Regular cardiac myocyte (primary cell): ENCODE measurements around the gene PIBF1. TPM values are rescaled to one million over a fixed set of nuclear protein-coding genes. Genes with fewer than 3 reads are reported as not detected.

Experiments used
- total RNA-seq: library from RNA; depleted of rRNA; stranded (reverse); fragments of >200 nt; gene quantifications from 2 replicates; pipeline ENCODE4 v1.2.3, GENCODE V29; 2014

Gene PIBF1
- 20.7 and 22.8 TPM in 2 replicates for total RNA-seq

GRCh38 chr13:72781451-72782439 lies at the start of gene PIBF1, which contains the start of gene DIS3:
Gene PIBF1 (plus strand): TSS chr13:72782133. CDS start chr13:72783470, 1,337 bp downstream.
Gene DIS3 (minus strand): TSS chr13:72781900. CDS start chr13:72781832, 68 bp downstream.

GRCh38 chr13:73058736-73059459 lies 277.0 kb downstream of the PIBF1 start, which contains the start of gene KLF5:
Gene KLF5 (plus strand): TSS chr13:73059005. CDS start chr13:73059328, 323 bp downstream.

Other genes with a start within 250 kb of the PIBF1 start
- 13.5 and 32.6 TPM in 2 replicates for gene MZT1, start 54.5 kb upstream of the PIBF1 start, total RNA-seq
- gene BORA, start 54.2 kb upstream of the PIBF1 start, total RNA-seq = 3.7 and 12.7 TPM in 2 replicates
- gene DIS3, start 233 bp upstream of the PIBF1 start, total RNA-seq = 46.2 and 47.7 TPM in 2 replicates